ENCODE data around the gene FSD1.
"Not testable (repeated sequence)": the region's sequence is repeated elsewhere in the genome, so short reads cannot be mapped to it uniquely, and the experiment has no call there.

Gene FSD1

DNA sequence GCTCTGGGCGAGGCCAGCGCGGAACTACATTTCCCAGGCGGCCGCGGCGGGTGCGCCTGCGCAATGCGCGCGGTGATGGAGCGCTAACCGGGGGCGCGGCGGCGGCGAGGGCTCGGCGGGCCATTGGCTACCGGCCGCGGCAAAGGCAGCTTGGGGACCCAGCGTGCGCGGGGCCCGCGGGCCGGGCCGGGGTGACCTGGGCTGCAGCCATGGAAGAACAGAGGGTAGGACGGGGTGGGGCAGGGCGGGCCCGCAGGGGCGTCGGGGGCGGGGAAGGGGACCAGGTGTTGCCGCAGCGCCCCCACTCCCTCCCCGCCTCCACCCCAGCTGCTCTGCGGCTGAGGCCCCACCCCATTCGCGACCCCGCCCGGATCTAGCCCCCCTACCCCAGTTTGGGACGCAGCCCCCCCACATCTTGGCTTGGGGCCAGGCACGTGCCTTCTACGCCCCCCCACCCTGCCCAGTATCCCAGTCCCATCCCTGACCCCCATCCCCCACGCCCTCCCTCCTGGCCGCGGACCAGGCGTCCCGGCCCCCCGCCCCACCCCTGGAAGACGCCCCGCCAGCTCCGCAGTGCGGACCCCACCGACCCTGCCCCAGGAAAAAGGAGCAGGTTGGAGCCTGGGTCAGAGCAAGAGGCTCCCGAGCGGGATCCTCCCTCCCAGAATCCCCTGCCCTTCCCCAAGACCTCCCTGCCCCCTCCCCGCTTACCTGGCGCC, at the start of gene FSD1:
FSD1 (plus strand) TSS at position 61 of the 719 bp plus-strand sequence; CDS start at position 210, 149 bp downstream.
- peak; percentile 55 for DNase-seq

DNA sequence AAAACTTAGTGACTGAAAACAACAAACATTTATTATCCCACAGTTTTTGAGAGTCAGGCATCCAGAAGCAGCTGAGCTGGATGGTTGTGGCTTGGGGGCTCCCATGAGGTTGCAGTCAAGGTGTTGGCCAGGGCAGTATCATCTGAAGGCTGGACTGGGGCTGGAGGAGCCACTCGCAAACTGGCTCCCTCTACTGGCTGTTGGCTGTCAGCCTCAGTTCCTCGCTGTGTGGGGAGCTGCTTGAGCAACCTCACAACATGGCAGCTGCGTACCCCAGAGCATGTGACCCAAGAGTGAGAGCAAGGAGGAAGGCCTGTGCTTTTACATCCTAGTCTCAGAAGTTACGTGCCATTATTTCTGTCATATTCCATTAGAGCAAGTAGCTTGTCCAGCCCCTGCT, 47.8 kb upstream of the FSD1 start:
- DNase-seq = no peak

DNA sequence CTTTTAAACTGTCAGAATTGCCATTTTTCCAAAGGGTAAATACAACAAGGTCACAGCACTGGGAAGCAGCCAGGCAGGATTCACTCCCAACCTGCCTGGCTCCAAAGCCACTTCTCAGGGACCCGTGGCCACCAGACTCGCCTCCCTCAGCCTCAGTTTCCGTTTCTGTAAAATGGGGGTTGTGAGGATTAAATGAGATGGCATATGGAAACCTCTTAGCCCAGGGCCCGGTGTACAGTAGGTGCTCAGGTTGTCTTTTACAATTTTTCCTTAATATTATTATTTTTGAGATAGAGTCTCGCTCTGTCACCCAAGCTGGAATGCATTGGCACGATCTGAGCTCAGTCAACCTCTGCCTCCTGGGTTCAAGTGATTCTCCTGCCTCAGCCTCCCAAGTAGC, 47.4 kb upstream of the FSD1 start:
- DNase-seq = no peak

DNA sequence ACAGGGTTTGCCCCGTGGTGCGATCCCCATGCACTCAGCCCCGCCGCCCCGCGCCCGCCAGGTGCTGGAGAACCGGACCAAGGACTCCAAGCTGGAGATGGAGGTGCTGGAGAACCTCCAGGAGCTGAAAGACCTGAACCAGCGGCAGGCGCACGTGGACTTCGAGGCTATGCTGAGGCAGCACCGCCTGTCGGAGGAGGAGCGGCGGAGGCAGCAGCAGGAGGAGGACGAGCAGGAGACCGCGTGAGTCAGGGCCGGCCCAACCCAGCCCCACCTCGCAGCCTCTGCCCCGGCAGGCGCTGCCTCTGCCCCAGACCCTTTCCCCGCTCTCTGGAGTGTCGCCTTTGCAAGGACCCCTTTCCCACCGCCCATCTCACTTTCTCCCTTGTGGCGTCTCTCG, 46.2 kb upstream of the FSD1 start:
- no peak for DNase-seq

DNA sequence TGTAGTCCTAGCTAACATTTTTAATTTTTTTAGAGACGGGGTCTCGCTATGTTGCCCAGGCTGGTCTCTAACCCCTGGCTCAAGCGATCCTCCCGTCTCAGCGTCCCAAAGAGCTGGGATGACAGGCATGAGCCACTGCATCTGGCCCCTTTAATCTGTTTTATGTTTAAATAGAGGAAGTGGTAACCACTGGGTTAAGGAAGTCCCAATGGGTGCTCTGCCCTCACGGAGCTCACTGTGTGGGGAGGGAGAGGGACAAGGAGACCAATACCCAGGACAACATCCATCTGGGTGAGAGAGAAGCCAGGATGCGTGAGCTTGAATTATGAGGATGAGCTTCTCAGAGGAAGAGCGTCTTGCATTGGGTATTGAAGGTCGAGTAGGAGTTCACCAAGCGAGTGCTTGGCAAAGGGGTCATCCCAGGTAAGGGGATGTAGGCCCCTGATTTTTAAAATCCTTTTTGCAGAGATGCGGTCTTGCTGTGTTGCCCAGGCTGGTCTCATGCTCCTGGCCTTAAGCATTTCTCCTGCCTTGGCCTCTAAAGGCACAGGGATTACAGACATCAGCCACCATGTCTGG, 43.7 kb upstream of the FSD1 start:
- no peak for DNase-seq

DNA sequence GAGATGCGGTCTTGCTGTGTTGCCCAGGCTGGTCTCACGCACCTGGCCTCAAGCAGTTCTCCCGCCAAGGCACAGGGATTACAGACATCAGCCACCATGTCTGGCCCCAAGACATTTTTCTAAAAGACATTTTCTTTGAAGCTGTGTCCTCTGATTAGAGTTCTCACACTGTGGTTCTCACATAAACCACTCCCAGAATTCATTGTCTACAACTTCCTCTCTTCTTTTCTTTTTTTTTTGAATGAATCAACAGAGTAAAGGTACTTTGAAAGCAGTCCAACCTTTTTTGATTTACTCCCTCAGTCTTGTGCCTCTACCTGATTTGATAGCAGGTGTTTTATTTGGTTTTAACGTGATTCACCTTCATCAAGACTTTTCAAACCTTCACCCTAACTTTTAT, 39.6 kb upstream of the FSD1 start:
- DNase-seq = no peak

DNA sequence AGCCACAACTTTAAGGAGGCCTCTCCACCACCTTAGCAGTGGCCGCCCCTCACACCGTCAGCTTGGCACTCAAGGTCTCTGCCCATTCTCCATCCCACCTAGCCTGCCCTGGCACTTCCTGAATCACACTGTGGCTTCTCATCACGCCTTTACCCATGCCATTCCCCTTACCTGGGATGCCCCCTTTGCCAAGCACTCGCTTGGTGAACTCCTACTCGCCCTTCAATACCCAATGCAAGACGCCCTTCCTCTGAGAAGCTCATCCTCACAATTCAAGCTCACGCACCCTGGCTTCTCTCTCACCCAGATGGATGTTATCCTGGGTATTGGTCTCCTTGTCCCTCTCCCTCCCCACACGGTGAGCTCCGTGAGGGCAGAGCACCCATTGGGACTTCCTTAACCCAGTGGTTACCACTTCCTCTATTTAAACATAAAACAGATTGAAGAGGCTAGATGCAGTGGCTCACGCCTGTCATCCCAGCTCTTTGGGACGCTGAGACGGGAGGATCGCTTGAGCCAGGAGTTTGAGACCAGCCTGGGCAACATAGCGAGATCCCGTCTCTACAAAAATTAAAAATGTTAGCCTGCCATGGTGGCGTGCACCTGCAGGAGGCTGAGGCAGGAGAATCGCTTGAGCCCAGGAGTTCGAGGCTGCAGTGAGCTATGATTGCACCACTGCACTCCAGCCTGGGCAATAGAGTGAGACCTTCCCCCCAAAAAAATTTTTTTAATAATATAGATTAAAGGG, 38.0 kb upstream of the FSD1 start:
- no peak for DNase-seq

DNA sequence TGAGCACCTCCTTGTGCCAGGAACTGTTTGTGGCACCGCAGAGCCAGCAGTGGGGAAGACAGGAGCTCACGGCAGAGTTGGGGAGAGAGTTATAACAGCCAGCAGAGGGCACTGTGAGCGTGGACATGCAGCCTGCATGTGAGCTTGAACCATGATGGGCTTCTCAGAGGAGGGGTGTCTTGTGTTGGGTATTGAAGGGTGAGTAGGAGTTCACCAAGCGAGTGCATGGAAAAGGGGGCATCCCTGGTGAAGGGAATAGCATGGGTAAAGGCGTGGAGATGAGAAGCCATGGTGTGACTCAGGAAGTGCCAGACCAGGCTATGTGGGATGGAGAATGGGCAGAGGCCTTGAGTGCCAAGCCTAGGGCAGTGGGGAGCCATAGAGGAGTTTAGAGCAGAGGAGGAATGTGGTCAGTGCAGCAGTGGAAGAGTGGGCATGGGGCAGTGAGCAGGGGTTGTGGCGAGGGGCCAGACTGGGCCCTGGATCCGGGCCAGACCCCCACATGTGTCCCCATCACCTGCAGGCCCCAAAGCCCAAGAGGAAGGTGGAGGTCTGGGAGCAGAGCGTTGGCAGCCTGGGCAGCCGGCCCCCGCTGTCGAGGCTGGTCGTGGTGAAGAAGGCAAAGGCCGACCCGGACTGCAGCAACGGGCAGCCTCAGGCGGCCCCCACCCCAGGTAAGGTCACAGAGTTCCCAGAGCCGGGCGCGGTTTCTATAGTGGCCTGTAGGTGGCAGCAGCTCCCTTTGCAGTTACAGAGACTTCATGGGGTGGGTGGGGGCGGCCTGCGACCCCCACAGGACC, 37.1 kb upstream of the FSD1 start:
- peak; percentile 62 for DNase-seq

DNA sequence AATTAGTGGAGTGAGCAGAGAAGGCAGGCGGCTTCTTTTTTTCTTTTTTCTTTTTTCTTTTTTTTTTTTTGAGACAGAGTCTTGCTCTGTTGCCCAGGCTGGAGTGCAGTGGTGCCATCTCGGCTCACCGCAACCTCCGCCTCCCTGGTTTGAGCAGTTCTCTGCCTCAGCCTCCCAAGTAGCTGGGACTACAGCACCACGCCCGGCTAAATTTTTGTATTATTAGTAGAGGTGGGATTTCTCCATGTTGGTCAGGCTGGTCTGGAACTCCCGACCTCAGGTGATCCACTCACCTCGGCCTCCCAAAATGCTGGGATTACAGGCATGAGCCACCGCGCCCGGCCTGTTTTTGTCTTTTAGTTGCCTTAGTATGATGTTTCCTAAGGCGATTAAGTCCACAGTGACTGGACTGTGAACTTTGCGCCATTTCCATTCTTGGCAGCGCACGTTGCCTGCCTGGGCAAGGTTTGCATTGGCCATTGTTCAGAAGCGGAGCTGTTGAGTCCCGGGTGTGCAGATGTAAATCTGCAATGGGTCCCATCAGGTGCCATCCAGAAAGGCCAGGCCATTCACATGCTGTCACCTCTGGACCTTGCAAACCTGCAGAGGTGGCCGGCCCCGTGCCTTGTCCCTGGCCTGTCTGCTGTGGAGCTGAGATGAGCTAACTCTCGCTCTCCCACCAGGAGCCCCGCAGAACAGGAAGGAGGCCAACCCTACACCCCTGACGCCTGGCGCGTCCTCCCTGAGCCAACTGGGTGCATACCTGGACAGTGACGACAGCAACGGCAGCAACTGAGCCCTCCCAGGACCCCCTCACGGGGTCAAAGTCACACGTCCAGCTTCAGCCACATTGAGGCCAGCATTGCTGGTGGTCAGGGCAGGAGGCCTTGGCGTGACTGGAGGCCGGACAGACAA, 36.2 kb upstream of the FSD1 start:
- DNase-seq = no peak

DNA sequence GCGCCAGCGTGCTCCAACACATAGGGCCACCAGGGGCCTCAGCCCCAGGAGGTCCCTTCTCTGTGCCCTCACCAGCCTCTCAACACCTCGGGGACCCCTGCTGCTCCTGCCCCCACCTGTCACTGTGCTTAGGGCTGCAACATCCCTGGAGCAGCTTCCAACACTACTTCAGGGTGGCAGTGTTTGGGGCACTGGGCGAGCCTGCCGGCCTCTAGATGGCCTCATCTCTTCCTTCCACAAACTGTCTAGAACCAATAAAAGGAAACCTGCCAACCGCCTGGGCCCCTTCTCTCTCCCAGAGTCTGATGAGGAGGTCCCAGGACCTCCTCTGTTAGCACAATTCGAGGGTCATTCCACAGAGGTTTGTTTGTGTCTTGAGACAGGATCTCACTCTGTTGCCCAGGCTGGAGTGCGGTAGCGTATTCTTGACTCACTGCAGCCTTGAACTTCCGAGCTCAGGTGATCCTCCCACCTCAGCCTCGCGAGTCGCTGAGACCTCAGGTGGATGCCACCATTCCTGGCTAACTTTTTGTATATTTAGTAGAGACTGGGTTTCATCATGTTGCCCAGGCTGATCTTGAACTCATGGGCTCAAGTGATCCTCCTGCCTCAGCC, 35.5 kb upstream of the FSD1 start:
- no peak for DNase-seq

DNA sequence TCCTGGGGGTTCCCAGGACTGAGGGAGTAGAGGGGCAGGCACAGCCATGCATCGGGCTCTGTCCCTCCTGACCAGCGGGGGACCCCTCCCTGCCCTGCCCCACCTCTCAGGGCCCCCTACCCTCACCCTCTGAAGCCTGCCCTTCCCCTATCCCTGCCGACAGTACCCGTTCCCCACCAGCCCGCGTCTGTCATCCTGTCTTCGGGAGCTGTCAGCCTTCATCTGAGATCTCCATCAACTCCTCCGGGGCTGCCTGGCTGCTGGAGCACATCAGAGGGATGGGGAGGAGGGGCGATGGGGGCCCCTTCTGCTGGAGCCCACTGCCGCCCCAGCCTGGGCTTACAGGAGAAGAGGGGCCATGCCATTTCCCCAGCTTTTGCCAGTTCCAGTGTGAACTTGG, 31.5 kb upstream of the FSD1 start:
- DNase-seq = no peak

DNA sequence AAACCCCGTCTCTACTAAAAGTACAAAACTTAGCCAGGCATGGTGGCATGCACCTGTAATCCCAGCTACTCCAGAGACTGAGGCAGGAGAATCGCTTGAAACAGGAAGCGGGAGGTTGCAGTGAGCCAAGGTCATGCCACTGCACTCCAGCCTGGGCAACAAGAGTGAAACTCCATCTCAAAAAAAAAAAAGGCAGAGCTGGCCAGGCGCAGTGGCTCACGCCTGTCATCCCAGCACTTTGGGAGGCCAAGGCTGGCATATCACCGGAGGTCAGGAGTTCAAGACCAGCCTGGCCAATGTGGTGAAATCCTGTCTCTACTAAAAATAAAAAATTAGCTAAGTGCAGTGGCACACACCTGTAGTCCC, 30.1 kb upstream of the FSD1 start:
- DNase-seq = not testable (repeated sequence)

DNA sequence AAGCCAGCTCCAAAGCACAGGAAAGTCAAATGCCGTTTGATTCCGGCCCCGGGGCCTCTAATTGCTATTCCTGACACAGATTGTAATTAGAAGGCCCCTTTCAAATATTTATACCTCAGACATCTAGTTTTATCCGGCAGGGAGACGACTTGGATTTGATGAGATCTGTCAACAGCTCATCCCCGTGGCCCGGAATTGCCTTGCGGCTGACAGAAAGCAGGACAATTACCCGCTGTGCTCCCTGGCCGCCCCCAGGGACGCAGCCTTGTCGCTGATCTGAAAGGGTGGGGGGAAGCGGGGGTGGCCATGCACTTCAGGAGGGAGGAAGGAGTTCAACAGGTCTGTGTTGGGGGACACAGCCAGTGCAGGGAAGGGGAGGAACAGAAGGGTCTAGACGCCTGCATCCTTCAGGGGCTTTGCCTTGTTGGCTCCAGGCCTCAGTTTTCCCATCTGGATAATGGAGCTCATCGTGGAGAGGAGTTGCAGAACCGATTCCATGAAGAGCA, 27.2 kb upstream of the FSD1 start:
- DNase-seq = no peak

DNA sequence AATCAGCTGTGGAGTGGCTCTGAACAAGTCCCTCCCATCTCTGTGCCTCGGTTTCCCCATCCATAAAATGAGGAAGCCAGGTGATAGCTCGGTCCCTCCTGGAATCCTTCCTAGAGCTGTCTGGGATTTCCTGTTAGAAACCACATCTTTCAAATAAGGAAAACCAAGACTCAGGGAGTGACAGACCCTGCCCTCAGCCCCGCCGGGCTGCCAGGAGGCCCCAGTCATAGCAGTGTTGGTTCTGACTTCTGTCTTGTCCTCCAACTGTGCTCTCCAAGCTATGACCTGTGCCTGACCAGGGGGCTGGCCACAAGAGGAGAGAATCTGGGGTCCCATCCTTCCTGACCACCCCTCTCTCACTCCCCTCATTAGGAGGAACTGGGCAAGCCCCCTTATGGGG, 26.4 kb upstream of the FSD1 start:
- no peak for DNase-seq

DNA sequence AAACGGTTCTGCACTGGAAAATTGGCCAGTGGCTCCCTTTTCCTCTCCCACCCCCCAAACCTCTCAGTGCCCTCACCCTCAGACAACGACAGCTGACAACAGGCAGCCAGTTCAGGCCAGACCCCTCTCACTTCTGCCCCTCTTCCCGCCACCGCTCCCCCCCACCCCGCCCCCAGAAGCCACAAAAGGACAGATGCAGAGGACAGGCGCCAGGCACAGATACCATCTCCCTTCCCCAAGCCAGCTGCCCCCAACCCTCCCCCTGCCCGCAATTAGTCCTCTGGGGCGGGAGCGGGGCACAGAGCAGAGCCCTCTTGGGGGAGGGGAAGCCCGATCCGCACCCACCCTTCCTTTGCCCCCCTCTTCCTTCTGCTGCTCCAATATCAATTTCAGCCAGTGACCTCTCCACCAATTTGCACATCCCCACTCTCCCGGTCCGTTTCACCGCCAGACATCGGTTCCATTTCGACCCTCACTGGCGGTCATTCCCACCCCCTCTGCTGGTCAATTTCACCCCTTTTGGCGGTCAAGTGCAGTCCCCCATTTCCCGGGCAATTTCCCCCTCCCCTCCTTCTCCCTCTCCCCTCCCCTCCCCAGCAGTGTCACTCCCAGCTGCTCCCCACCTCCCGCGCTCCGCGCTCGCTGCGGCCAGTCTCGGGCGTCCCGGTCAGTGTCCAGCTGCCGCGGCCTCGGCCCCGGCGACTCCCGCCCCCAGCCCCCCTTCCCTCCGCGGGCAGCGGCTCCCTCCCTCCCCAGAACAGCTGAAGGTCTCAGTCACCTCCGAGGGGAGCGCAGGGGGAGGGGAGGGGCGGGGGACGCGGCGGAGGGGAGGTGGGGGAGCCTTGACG, 25.8 kb upstream of the FSD1 start, which contains the start of gene SHD:
SHD (plus strand) TSS at position 848 of the 848 bp plus-strand sequence. CDS start 798 bp downstream, outside the sequence.
- no peak for DNase-seq

DNA sequence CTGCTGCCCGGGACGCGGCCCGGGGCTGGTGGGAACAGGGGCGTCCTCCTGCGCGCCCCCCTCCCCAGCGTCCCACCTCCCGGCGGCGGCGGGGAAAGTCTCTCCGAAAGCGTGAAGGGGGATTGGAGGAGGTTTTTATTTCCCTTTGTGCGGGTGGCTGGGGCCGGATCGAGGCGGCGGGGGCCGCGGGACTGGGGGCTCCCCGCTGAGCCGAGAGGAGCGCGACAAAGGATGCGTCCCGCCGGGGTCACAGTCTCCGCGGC, 25.2 kb upstream of the FSD1 start:
- DNase-seq = no peak

DNA sequence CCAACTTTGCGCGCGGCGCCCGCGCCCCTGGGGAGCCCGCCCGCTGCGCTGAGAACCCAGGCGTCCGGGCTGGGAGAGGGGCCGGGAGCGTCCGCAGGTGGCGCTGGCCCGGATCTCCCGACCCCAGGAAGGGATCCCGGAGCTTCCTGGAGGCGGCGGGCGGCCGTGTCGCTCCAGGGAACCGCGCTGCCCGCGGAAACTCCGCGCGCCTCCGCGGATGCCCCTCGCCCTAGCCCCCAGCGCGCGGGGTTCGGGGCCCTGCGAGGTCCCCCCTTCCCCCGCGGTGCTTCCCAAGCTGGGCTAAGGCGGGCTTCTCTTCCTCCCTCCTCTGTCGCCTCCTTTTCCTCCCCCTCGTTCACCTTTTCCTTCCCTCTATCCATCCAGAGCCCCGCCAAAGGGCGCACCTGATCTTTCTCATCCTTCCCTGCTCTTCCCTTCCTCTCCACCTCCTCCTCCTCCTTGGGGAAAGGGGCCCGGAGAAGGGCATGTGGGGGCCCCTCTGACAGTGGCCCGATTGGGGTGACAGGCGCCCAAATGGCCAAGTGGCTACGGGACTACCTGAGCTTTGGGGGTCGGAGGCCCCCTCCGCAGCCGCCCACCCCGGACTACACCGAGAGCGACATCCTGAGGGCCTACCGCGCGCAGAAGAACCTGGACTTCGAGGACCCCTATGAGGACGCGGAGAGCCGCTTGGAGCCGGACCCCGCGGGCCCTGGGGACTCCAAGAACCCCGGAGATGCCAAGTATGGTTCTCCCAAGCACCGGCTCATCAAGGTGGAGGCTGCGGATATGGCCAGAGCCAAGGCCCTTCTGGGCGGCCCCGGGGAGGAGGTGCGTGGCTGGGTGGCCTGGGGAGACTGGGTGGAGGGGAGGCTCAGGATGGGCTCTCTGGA, 24.6 kb upstream of the FSD1 start:
- no peak for DNase-seq

DNA sequence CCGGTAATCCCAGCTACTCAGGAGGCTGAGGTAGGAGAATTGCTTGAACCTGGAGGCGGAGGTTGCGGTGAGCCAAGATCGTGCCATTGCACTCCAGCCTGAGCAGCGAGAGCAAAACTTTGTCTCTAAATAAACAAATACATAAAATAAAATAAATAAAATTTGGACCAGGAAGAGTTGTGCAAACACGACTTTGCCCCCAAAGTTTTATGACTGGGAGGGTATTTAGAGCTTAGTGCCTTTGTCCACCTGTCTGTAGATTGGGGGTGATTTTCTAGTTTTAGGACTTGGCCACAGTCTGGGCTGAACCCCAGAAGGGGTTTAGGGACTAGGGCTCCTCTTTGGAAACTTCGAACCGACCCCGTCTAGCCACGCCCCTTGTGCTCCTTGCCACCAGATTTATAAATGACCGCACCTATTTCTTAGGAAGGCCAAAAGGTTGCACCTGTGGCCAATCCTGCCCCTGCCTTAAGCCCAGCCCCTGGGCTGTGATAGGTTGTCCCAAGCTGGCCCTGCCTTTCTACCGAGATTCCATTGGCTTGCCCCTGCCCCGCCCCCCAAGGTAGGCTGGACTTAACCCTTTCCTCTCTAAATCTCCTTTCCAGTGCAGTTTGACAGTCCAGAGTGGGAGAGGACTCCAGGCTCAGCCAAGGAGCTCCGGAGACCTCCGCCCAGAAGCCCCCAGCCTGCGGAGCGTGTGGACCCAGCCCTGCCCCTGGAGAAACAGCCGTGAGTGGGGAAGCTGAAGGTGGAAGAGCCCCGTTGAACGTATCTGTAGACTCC, 20.0 kb upstream of the FSD1 start:
- DNase-seq = no peak

DNA sequence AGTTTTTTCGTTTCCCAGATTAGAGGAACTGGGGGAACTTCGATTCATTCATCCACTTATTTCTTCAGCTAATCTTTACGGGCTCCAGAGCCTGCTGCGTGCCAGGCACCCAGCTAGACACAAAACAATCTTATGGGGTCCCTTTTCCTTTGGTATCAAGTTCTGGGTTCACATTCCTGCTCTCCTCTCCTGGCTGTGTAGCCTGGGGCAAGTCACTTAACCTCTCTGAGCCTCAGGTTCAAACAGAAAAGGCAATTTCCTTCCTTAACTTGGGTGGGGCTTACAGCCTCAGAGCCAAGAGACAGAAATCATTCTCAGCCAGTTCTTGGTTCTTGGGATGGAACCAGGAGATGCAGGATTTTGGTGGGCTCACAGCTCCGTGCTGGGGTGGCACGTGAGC, 19.4 kb upstream of the FSD1 start:
- no peak for DNase-seq
